SK-N-SH (cell line): ENCODE measurements around the gene CHST13. TPM values are rescaled to one million over a fixed set of nuclear protein-coding genes. Genes with fewer than 3 reads are reported as not detected.

Source experiments
- CTCF ChIA-PET: fragments of 300-600, 350-600 bp; formaldehyde crosslinking; extraction: SDS; loops from one replicate; lab custom pipeline; 2021; lab: Yijun Ruan, JAX
- POLR2A ChIA-PET: fragments of 350-600 bp; sonication (Branson Sonifier 250); formaldehyde crosslinking; extraction: SDS; loops from one replicate; lab custom pipeline; 2020; ENCODE audit warnings: antibody characterized with exemption, inconsistent platforms; lab: Yijun Ruan, JAX
- DNase-seq: peaks from one replicate; pipeline ENCODE4 v3.0.0; 2012
- H2AFZ ChIP-seq: fragments of 200-600 bp; sonication (generic); 2 replicates; pipeline ENCODE4 v1.8.1; 2016; ENCODE audit warnings: antibody characterized with exemption, mild to moderate bottlenecking, low read depth
- H3F3A ChIP-seq: fragments of 200-600 bp; sonication (generic); replicated peaks from 2 replicates; pipeline ENCODE3; 2016; ENCODE audit warnings: antibody characterized with exemption, mild to moderate bottlenecking; ENCODE audit not compliant: insufficient read depth
- H3K27ac ChIP-seq, 2 experiments: fragments of 200-500 bp in 1 of 2; fragments of 200-600 bp in 1 of 2; sonication (Bioruptor generic) in 1 of 2; sonication (generic), shearing (Covaris generic) in 1 of 2; 2 replicates each; pipeline versions ENCODE4 v1.5.1 to v1.6.1; 2014 to 2016; ENCODE audit warnings: low read depth in 2 of 2, inconsistent platforms in 1 of 2, low read length in 1 of 2, mild to moderate bottlenecking in 1 of 2, mixed read lengths in 1 of 2
- H3K27me3 ChIP-seq: fragments of 200-600 bp; sonication (generic), shearing (Covaris generic); 2 replicates; pipeline ENCODE4 v1.6.1; 2016; ENCODE audit warnings: mixed run types; ENCODE audit not compliant: insufficient read depth
- H3K36me3 ChIP-seq, 2 experiments: fragments of 200-500 bp in 1 of 2; fragments of 200-600 bp in 1 of 2; sonication (Bioruptor generic) in 1 of 2; sonication (generic) in 1 of 2; replicated peaks in 1 of 2; 2 replicates each; pipeline versions ENCODE3 to v1.5.1; 2014 to 2016; ENCODE audit warnings: low read length in 1 of 2, mild to moderate bottlenecking in 1 of 2; ENCODE audit not compliant: insufficient read depth in 2 of 2, control insufficient read depth in 1 of 2
- H3K4me1 ChIP-seq, 2 experiments: fragments of 200-500 bp in 1 of 2; fragments of 200-600 bp in 1 of 2; sonication (Bioruptor generic) in 1 of 2; sonication (generic), shearing (Covaris generic) in 1 of 2; 2 replicates each; pipeline versions ENCODE4 v1.5.1 to v1.6.1; 2014 to 2016; ENCODE audit warnings: low read depth in 1 of 2, low read length in 1 of 2, mixed run types in 1 of 2; ENCODE audit not compliant: insufficient read depth in 2 of 2, control insufficient read depth in 1 of 2
- H3K4me2 ChIP-seq: fragments of 200-600 bp; sonication (generic), shearing (Covaris generic); 2 replicates; pipeline ENCODE4 v1.6.1; 2017; ENCODE audit warnings: mixed run types
- H3K4me3 ChIP-seq, 2 experiments: fragments of 200-500 bp in 1 of 2; fragments of 200-600 bp in 1 of 2; sonication (Bioruptor generic) in 1 of 2; sonication (generic), shearing (Covaris generic) in 1 of 2; 2 replicates each; pipeline versions ENCODE4 v1.5.1 to v1.8.1; 2014 to 2016; ENCODE audit warnings: low read depth in 2 of 2, inconsistent platforms in 1 of 2, low read length in 1 of 2, mild to moderate bottlenecking in 1 of 2, mixed read lengths in 1 of 2, moderate library complexity in 1 of 2
- H3K79me2 ChIP-seq: fragments of 200-600 bp; sonication (generic); 2 replicates; pipeline ENCODE4 v1.8.1; 2017; ENCODE audit warnings: mild to moderate bottlenecking; ENCODE audit not compliant: insufficient read depth
- H3K9ac ChIP-seq: fragments of 200-600 bp; sonication (generic); 2 replicates; pipeline ENCODE4 v1.6.1; 2017; ENCODE audit warnings: mixed run types
- H3K9me2 ChIP-seq: fragments of 200-600 bp; sonication (generic); 2 replicates; pipeline ENCODE4 v1.6.1; 2017; ENCODE audit warnings: mixed run types
- H3K9me3 ChIP-seq: fragments of 200-600 bp; sonication (generic); 2 replicates; pipeline ENCODE4 v1.6.1; 2017; ENCODE audit warnings: mixed run types, mild to moderate bottlenecking, moderate library complexity
- H4K20me1 ChIP-seq: fragments of 200-600 bp; sonication (generic); 2 replicates; pipeline ENCODE4 v1.6.1; 2017; ENCODE audit warnings: mild to moderate bottlenecking, mixed run types; ENCODE audit not compliant: insufficient read depth
- CHD2 ChIP-seq: fragments of 150-350 bp; IDR thresholded peaks from 2 replicates; pipeline ENCODE4 v1.6.1; 2018; ENCODE audit warnings: low read length; ENCODE audit not compliant: partially characterized antibody
- ELF1 ChIP-seq: IDR thresholded peaks from 2 replicates; pipeline ENCODE4 v1.4.0; 2012
- EZH2phosphoT487 ChIP-seq: fragments of 200-600 bp; sonication (generic); IDR thresholded peaks from 2 replicates; pipeline ENCODE4 v1.6.1; 2017; ENCODE audit warnings: low read depth, mixed run types, mild to moderate bottlenecking, antibody characterized with exemption, moderate library complexity, borderline replicate concordance
- FOSL2 ChIP-seq: IDR thresholded peaks from 2 replicates; pipeline ENCODE4 v1.4.0; 2012; ENCODE audit warnings: low read depth, mild to moderate bottlenecking, moderate library complexity, borderline replicate concordance
- GABPA ChIP-seq: IDR thresholded peaks from 2 replicates; pipeline ENCODE4 v1.4.0; 2012; ENCODE audit warnings: low read depth, mild to moderate bottlenecking
- GATA2 ChIP-seq: sonication (generic); formaldehyde crosslinking; IDR thresholded peaks from 2 replicates; pipeline ENCODE4 v1.5.0; 2020; ENCODE audit warnings: mild to moderate bottlenecking, missing genetic modification reagents
- JUND ChIP-seq: IDR thresholded peaks from 2 replicates; pipeline ENCODE4 v1.4.0; 2012
- MEF2A ChIP-seq: IDR thresholded peaks from 2 replicates; pipeline ENCODE4 v1.4.0; 2012; ENCODE audit warnings: low read depth, borderline replicate concordance
- RAD21 ChIP-seq: IDR thresholded peaks from 2 replicates; pipeline ENCODE4 v1.6.1; 2012; ENCODE audit warnings: mild to moderate bottlenecking, low read length
- RCOR1 ChIP-seq: fragments of 150-350 bp; IDR thresholded peaks from 2 replicates; pipeline ENCODE4 v1.6.1; 2017; ENCODE audit warnings: antibody characterized with exemption, low read length
- REST ChIP-seq: IDR thresholded peaks from 2 replicates; pipeline ENCODE4 v1.6.1; 2012; ENCODE audit warnings: mild to moderate bottlenecking, low read depth, low read length, moderate library complexity
- RXRA ChIP-seq: IDR thresholded peaks from 2 replicates; pipeline ENCODE4 v1.4.0; 2012; ENCODE audit warnings: low read depth, mild to moderate bottlenecking, borderline replicate concordance
- SIN3A ChIP-seq: IDR thresholded peaks from 2 replicates; pipeline ENCODE4 v1.6.1; 2012; ENCODE audit warnings: low read depth, mild to moderate bottlenecking, low read length, moderate library complexity, borderline replicate concordance
- SMC3 ChIP-seq: IDR thresholded peaks from 2 replicates; pipeline ENCODE4 v1.6.1; 2012; ENCODE audit warnings: low read depth, low read length, improper control_type of control experiment
- TCF12 ChIP-seq: IDR thresholded peaks from 2 replicates; pipeline ENCODE4 v1.4.0; 2012
- TEAD4 ChIP-seq: IDR thresholded peaks from 2 replicates; pipeline ENCODE4 v1.4.0; 2012; ENCODE audit warnings: mild to moderate bottlenecking, borderline replicate concordance; ENCODE audit not compliant: insufficient read depth
- YY1 ChIP-seq: IDR thresholded peaks from 2 replicates; pipeline ENCODE4 v1.4.0; 2012; ENCODE audit warnings: low read depth, mild to moderate bottlenecking
- WGBS: methylation state at CpG from one replicate; pipeline ENCODE4 v1.1.6; 2017; ENCODE audit warnings: low lambda C conversion rate; 5-methylcytosine and 5-hydroxymethylcytosine counted together
- polyA plus RNA-seq, 3 experiments: library from polyadenylated mRNA; depleted of rRNA; stranded (reverse); fragments of >200 nt; gene quantifications; 2 replicates each; pipeline ENCODE4 v1.2.3, GENCODE V29; 2012
- TF ChIP-seq, protein P1 (sequence below): IDR thresholded peaks from 2 replicates; pipeline ENCODE4 v1.4.0; 2012; ENCODE audit warnings: low read depth, borderline replicate concordance
- TF ChIP-seq, protein P2 (sequence below): IDR thresholded peaks from 2 replicates; pipeline ENCODE4; 2012
- TF ChIP-seq, protein P3 (sequence below): fragments of 200-600 bp; sonication (generic); IDR thresholded peaks from 2 replicates; pipeline ENCODE4 v1.6.1; 2017; ENCODE audit warnings: antibody characterized with exemption, mild to moderate bottlenecking, moderate library complexity

CHST13 gene
- polyA plus RNA-seq, 1 of the 3 experiments (the other 2 are of a cell fraction): 0.41 TPM

GRCh38 chr3:126483321-126483761 lies 40.6 kb upstream of the CHST13 start:
- Histone ChIP-seq H4K20me1 (no peaks in the 10 kb centered on the region), H3K79me2 (no peaks in the 10 kb centered on the region), H3K4me3 (no peak overlapping the region), H3K9me3 (no peaks in the 10 kb centered on the region), H3K4me1 (peaks cover 0 to 34% of the 10 kb centered on the region in 2 experiments; a peak in 1 of 4 replicates), H3K9me2 (no peaks in the 10 kb centered on the region), H3K4me2 (no peak overlapping the region), H3K27me3 (no peaks in the 10 kb centered on the region), H3K36me3 (no peaks in the 10 kb centered on the region), H2AFZ (no peak overlapping the region), H3K9ac (no peak overlapping the region), H3K27ac (no peak overlapping the region), H3F3A (no peaks in the 10 kb centered on the region)
- no peak for DNase-seq
- TF ChIP-seq RCOR1: no peak
- no peak for TF ChIP-seq GABPA
- no peak for TF ChIP-seq TCF12
- TF ChIP-seq YY1: no peak
- no peak for TF ChIP-seq SMC3
- TF ChIP-seq, protein P1, sequence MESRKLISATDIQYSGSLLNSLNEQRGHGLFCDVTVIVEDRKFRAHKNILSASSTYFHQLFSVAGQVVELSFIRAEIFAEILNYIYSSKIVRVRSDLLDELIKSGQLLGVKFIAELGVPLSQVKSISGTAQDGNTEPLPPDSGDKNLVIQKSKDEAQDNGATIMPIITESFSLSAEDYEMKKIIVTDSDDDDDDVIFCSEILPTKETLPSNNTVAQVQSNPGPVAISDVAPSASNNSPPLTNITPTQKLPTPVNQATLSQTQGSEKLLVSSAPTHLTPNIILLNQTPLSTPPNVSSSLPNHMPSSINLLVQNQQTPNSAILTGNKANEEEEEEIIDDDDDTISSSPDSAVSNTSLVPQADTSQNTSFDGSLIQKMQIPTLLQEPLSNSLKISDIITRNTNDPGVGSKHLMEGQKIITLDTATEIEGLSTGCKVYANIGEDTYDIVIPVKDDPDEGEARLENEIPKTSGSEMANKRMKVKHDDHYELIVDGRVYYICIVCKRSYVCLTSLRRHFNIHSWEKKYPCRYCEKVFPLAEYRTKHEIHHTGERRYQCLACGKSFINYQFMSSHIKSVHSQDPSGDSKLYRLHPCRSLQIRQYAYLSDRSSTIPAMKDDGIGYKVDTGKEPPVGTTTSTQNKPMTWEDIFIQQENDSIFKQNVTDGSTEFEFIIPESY: no peak
- TF ChIP-seq JUND: no peak
- TF ChIP-seq RXRA: no peak
- TF ChIP-seq CHD2: no peak
- no peak for TF ChIP-seq FOSL2
- TF ChIP-seq EZH2phosphoT487: no peak
- TF ChIP-seq RAD21: no peak
- TF ChIP-seq ELF1: no peak
- TF ChIP-seq, protein P2, sequence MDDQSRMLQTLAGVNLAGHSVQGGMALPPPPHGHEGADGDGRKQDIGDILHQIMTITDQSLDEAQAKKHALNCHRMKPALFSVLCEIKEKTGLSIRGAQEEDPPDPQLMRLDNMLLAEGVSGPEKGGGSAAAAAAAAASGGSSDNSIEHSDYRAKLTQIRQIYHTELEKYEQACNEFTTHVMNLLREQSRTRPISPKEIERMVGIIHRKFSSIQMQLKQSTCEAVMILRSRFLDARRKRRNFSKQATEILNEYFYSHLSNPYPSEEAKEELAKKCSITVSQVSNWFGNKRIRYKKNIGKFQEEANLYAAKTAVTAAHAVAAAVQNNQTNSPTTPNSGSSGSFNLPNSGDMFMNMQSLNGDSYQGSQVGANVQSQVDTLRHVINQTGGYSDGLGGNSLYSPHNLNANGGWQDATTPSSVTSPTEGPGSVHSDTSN: no peak
- no peak for TF ChIP-seq REST
- no peak for TF ChIP-seq TEAD4
- no peak for TF ChIP-seq GATA2
- TF ChIP-seq, protein P3, sequence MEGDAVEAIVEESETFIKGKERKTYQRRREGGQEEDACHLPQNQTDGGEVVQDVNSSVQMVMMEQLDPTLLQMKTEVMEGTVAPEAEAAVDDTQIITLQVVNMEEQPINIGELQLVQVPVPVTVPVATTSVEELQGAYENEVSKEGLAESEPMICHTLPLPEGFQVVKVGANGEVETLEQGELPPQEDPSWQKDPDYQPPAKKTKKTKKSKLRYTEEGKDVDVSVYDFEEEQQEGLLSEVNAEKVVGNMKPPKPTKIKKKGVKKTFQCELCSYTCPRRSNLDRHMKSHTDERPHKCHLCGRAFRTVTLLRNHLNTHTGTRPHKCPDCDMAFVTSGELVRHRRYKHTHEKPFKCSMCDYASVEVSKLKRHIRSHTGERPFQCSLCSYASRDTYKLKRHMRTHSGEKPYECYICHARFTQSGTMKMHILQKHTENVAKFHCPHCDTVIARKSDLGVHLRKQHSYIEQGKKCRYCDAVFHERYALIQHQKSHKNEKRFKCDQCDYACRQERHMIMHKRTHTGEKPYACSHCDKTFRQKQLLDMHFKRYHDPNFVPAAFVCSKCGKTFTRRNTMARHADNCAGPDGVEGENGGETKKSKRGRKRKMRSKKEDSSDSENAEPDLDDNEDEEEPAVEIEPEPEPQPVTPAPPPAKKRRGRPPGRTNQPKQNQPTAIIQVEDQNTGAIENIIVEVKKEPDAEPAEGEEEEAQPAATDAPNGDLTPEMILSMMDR: no peak
- no peak for TF ChIP-seq SIN3A
- no peak for TF ChIP-seq MEF2A
- ChIA-PET POLR2A (interaction anchor here (1.0 kb wide), 1 partner anchor 11 kb away, joined by 3 read pairs; no protein-coding TSS in a partner anchor), CTCF (interaction anchor here (0.8 to 1.3 kb wide), 3 partner anchors 13 to 349 kb away, joined by 3 read pairs; no protein-coding TSS in a partner anchor)
- WGBS: 10% methylated on average over 3 of the region's 14 CpGs
